LNCAP (cell line): ENCODE data around the gene PEPD.

ENCODE experiments used
- TF ChIP-seq, protein P1 (sequence below): fragments of 450-650 bp; IDR thresholded peaks from 2 replicates; pipeline ENCODE4 v1.5.1; 2017; ENCODE audit warnings: mild to moderate bottlenecking

The PEPD gene

DNA sequence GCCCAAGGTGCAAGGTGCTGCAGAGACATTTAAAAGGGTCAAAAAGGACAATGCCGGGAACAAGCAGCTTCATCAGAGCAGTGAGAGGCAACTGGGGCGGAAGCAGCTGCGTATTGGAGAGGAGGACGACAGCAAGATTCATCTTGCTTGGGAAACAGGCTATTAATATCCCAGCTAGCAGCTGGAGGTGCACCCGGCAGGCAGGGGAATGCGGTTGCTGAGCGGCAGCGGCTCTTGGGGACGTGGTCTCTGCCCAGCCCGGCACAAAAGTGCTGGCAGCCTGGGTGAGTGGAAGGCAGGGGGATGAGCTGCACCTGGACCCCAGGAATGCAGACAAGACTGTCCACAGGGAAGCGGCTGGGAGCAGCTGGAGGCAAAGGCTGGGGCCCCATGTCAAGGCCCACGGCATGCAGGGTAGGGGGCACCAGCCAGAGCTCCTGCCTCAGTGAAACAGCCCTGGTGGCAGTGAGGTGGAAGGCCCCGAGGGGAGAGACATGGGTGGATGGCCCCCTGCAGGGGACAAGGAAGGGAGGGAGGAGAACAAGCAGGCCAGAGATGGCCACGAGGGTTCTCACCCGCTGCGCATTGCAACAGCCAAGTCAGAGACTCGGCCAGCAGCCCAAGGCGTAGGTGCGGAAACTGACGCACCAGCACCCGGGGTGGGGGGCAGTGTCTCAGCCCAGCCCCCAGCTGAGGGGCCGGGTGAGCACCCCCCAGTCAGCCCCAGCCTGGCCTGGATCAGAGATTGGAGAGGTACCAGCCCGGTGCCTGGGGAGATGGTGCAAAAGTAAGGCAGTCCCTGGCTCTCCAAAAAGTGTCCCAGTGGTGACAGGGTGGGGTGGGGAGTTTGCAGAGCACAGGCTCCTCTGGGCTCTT is 34.4 kb downstream of the PEPD start:
- TF ChIP-seq, protein P1, sequence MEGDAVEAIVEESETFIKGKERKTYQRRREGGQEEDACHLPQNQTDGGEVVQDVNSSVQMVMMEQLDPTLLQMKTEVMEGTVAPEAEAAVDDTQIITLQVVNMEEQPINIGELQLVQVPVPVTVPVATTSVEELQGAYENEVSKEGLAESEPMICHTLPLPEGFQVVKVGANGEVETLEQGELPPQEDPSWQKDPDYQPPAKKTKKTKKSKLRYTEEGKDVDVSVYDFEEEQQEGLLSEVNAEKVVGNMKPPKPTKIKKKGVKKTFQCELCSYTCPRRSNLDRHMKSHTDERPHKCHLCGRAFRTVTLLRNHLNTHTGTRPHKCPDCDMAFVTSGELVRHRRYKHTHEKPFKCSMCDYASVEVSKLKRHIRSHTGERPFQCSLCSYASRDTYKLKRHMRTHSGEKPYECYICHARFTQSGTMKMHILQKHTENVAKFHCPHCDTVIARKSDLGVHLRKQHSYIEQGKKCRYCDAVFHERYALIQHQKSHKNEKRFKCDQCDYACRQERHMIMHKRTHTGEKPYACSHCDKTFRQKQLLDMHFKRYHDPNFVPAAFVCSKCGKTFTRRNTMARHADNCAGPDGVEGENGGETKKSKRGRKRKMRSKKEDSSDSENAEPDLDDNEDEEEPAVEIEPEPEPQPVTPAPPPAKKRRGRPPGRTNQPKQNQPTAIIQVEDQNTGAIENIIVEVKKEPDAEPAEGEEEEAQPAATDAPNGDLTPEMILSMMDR = no peak

DNA sequence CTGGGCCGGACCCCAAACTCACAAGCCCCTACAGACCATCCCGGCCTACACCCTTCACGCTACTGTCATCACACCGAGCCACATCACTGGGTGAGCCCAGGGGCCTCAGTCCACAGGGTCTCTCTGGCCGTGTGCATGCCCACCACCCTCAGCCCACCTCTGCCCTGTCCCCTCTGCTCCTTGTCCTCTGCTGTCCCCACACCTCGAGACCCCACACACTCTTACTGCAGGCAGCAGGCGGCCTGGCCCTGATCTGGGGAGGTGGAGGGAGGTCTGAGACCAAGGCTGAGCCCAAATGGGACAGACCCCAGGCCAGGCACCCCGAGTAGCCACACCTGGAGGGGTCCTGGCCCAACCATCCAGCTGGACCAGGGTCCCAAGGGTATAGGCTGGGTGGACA is 35.2 kb downstream of the PEPD start:
- TF ChIP-seq, protein P1 = no peak

DNA sequence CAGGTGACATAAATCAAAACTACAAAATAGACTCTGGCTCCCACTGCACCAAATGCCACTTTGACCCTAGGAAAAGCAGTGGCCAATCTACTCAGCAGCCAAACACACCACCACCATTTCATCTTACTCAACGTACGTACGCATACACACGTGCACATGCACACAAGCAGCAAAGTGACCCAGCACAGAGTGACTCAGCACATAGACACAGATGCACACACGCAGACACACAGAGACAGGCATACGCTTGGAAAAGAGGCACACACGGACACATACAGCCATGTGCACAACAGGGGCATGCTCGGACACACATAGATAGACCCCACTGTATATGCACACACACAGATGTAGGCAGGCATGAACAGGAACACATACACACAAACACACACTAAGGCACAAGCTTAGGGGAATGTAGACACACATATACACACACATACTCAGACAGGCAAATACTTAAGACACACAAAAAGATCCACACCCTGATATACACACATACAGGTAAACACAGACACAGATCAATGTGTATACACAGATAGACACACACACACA is 37.3 kb downstream of the PEPD start:
- TF ChIP-seq, protein P1 = no peak

DNA sequence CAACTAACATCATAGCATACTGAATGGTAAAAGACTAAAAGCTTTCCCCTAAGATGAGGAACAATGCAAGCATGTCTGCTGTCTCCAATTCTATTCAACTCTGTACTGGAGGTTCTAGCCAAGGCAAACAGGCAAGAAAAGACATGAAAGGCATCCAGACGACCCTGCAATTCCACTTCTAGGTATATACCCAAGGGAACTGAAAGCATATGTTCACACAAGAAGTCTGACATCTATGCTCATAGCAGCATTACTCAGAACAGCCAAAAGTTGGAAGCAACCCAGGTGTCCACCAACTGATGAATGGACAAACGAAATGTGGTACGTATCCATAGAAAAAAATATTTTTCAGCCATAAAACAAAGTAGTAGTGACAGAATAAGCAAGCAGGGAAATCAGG is 39.1 kb downstream of the PEPD start:
- TF ChIP-seq, protein P1 = no peak

DNA sequence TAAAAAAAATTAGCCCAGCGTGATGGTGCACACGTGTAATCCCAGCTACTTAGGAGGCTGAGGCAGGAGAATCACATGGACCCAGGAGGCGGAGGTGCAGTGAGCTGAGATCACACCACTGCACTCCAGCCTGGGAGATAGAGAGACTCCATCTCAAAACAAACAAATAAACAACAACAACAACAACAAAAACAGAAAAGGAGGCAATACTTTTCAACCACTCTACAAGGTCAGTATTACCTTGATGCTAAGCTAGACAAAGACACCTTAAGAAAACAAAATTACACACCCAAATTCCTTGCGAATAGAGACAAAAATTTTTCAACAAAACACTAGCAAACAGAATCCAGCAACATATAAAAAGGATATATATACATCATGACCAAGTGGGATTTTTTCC is 39.7 kb downstream of the PEPD start:
- TF ChIP-seq, protein P1 = no peak

DNA sequence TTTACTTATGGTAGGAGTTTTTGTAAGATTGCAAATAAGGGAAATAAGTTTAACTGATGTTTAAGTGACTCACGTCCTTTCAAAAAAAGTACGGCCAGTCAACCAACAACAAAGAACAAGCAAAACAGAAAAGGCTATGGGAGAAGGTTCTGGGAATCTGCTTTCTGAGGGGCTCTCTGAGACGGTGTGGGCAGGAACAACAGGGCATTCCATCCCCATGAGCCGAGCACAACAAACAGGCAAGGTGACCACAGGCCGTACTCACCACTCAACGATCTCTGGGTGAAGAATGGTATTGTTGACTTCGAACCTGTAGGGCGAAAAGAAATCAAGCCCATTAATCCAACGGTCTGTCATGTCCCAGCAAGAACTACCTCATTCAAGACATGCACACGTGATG is 43.8 kb downstream of the PEPD start:
- TF ChIP-seq, protein P1 = no peak

DNA sequence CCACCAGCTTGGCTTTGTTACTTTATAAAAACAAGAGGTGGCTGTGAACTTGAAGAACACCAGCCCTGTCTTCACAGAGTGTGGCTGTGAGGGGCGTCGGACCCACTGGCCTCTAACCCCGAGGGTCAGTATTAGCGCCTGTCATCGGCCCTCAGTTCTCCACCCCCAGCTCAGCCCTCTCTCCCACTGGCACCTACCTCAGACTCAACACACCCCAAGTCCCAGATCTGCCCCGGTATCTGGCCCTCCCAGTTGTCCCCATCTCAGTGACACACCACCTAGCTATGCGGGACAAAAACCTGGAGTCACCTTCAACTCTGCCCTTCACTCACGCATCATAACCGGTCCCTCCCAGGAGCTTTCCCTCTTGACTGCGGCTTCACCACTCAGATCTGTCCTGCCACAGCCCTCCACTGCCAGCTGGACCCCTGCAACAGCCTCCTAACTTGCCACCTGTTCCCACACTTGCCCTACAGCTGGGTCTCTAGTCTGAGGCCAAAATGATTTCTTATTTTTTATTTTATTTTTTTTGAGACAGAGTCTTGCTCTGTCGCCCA is 45.4 kb downstream of the PEPD start:
- TF ChIP-seq, protein P1 = no peak
